GM19328 (cell line): ENCODE data around the gene VDAC1.
"Not testable (repeated sequence)": the region's sequence is repeated elsewhere in the genome, so short reads cannot be mapped to it uniquely, and the experiment has no call there.

ENCODE experiments used
- ATAC-seq: cut with Tn5 transposase; IDR thresholded peaks from one replicate; pipeline ENCODE4 v1.9.1; 2021; ENCODE audit warnings: mild to moderate bottlenecking, moderate library complexity; ENCODE audit not compliant: unreplicated experiment

Gene VDAC1

GRCh38 chr5:133995883-133996563, 8.8 kb downstream of the VDAC1 start:
- no peak for ATAC-seq

GRCh38 chr5:133995341-133995740, 9.4 kb downstream of the VDAC1 start:
- ATAC-seq: no peak

GRCh38 chr5:133994990-133995333, 9.8 kb downstream of the VDAC1 start:
- no peak for ATAC-seq

- ATAC-seq: no peak
These were observed 10.3 kb downstream of the VDAC1 start for GRCh38 chr5:133994297-133994989.

- ATAC-seq: no peak
These were observed 11.4 kb downstream of the VDAC1 start for GRCh38 chr5:133993185-133993936.

- no peak for ATAC-seq
These were observed 12.2 kb downstream of the VDAC1 start for GRCh38 chr5:133992429-133993155.

GRCh38 chr5:133991171-133991910, 13.4 kb downstream of the VDAC1 start:
- ATAC-seq: no peak

GRCh38 chr5:133990396-133990795, 14.4 kb downstream of the VDAC1 start:
- no peak for ATAC-seq

GRCh38 chr5:133985540-133986180, 19.1 kb downstream of the VDAC1 start:
- no peak for ATAC-seq

GRCh38 chr5:133983674-133984073, 21.1 kb downstream of the VDAC1 start:
- ATAC-seq: no peak

- no peak for ATAC-seq
These were observed 23.1 kb downstream of the VDAC1 start for GRCh38 chr5:133981714-133982113.

GRCh38 chr5:133980652-133981051, 24.1 kb downstream of the VDAC1 start:
- ATAC-seq: no peak

GRCh38 chr5:133978943-133979342, 25.8 kb downstream of the VDAC1 start:
- no peak for ATAC-seq

- ATAC-seq: no peak
These were observed 26.9 kb downstream of the VDAC1 start for GRCh38 chr5:133977858-133978257.

GRCh38 chr5:133977161-133977787, 27.5 kb downstream of the VDAC1 start:
- no peak for ATAC-seq

- ATAC-seq: not testable (repeated sequence)
These were observed 29.2 kb downstream of the VDAC1 start for GRCh38 chr5:133975546-133975945.

GRCh38 chr5:133974142-133974541, 30.6 kb downstream of the VDAC1 start:
- no peak for ATAC-seq

GRCh38 chr5:133970325-133970909, 34.4 kb downstream of the VDAC1 start:
- ATAC-seq: no peak

- ATAC-seq: no peak
These were observed 35.0 kb downstream of the VDAC1 start for GRCh38 chr5:133969654-133970324.
